ENCODE measurements around the gene DMPK.

- TF ChIP-seq POLR2A (IDR thresholded peaks at IDR 0.05; ENCODE audit: low read depth, low read length) (no peak), POLR2AphosphoS5 (IDR thresholded peaks at IDR 0.05; ENCODE audit: low read depth, low read length) (no peak), TAF1 (IDR thresholded peaks at IDR 0.05; ENCODE audit: low read depth, low read length) (no peak)
Observed at GRCh38 chr19:45821103-45821521, 38.8 kb upstream of the DMPK start.
